ENCODE measurements around the gene ZNF726.

GRCh38 chr19:23872282-23872919 lies 42.3 kb upstream of the ZNF726 start:
- TF ChIP-seq CTCF (IDR thresholded peaks at IDR 0.05 in 4 of 5, conservative IDR thresholded peaks at IDR 0.05 in 1 of 5): no peak
- no peak for TF ChIP-seq POLR2A (IDR thresholded peaks at IDR 0.05)

Measured in gastrocnemius medialis (tissue), 4 donors.